Adrenal gland (tissue), 12 donors: ENCODE measurements around the gene CCDC146. TPM values are rescaled to one million over a fixed set of nuclear protein-coding genes. Genes with fewer than 3 reads are reported as not detected.

ENCODE experiments used
- DNase-seq, 7 donors: peaks; one replicate each; pipeline ENCODE4 v3.0.0-alpha.2; 2019 to 2020
- H3K27ac ChIP-seq, 5 donors: fragments of 200-600 bp; sonication (generic) in 4 of 5; 1 replicate in 3 of 5; 2 replicates in 2 of 5; pipeline versions ENCODE4 v1.5.1 to v1.8.0; 2016 to 2020; ENCODE audit warnings: mild to moderate bottlenecking in 1 of 5
- H3K27me3 ChIP-seq: fragments of 200-600 bp; 2 replicates; pipeline ENCODE4 v1.8.0; 2021
- H3K36me3 ChIP-seq, 2 donors: fragments of 200-600 bp; replicated peaks in 1 of 2; 1 replicate in 1 of 2; 2 replicates in 1 of 2; pipeline versions ENCODE4 v1.5.1 to v1.8.0; 2018 to 2022
- H3K4me1 ChIP-seq, 2 donors: fragments of 200-600 bp; replicated peaks in 1 of 2; 1 replicate in 1 of 2; 2 replicates in 1 of 2; pipeline versions ENCODE4 v1.5.1 to v1.8.0; 2018 to 2021
- H3K4me3 ChIP-seq, 4 donors: fragments of 200-600 bp; sonication (generic) in 3 of 4; one replicate each; pipeline ENCODE4 v1.5.1; 2016 to 2018
- H3K9me3 ChIP-seq, 3 donors: fragments of 200-600 bp; sonication (generic) in 1 of 3; replicated peaks in 1 of 3; 1 replicate in 2 of 3; 2 replicates in 1 of 3; pipeline versions ENCODE4 v1.5.1 to v1.8.0; 2016 to 2021
- POLR2A ChIP-seq, 2 donors: fragments of 450-650 bp; IDR thresholded peaks; one replicate each; pipeline ENCODE4 v1.6.1; 2017; ENCODE audit warnings: antibody characterized with exemption in 2 of 2, mild to moderate bottlenecking in 2 of 2, moderate library complexity in 1 of 2
- WGBS, 4 donors: extraction: QIAGEN DNeasy Blood & Tissue Kit in 2 of 4; methylation state at CpG; one replicate each; pipeline versions ENCODE4 v1.1.5 to v1.1.7; 2013 to 2017; 5-methylcytosine and 5-hydroxymethylcytosine counted together
- intact Hi-C, 2 donors: fragments of 100-400 bp; cut with DNase I; formaldehyde crosslinking; loops; one replicate each; pipeline versions ENCODE4 v1.14.1 to v1.15.0; 2022 to 2023
- polyA plus RNA-seq, 3 donors: library from polyadenylated mRNA; stranded (reverse); fragments of 200-250 nt in 2 of 3; fragments of 350-450 nt in 1 of 3; fragmentation: Illumina TruSeq in 1 of 3; extraction: RNeasy Lipid Tissue Mini Kit (QIAGEN cat#74804) in 1 of 3; gene quantifications; one replicate each; pipeline ENCODE4 v1.2.3, GENCODE V29; 2013 to 2014
- total RNA-seq, 9 donors: library from RNA; depleted of rRNA in 4 of 9; stranded (reverse); fragments of >200 nt in 4 of 9; fragments of 120-200 nt in 1 of 9; fragmentation: NEBNext Ultra II Directional in 1 of 9; extraction: Animal tissue kit (Norgen Biotek cat#: 25700) in 1 of 9; gene quantifications; one replicate each; pipeline versions ENCODE4 v1.1.0 to v1.2.4, GENCODE V29; 2013 to 2023
- TF ChIP-seq, protein P1 (sequence below), 6 experiments: fragments of 450-650 bp in 4 of 6; fragments of 200-600 bp in 2 of 6; sonication (generic) in 1 of 6; IDR thresholded peaks; 1 replicate in 5 of 6; 2 replicates in 1 of 6; pipeline versions ENCODE4 v1.5.1 to v1.8.0; 2016 to 2021; ENCODE audit warnings: antibody characterized with exemption in 6 of 6, mild to moderate bottlenecking in 2 of 6, moderate library complexity in 1 of 6
- donor health status: healthy with polysubstance abuse.
- donor health status: Bipolar disorder and iron deficiency.
- donor health status: DM: yes; HTN: yes; CAD: no.
- donor health status: DM: no; HTN: no; CAD: no.
- donor health status: DM: no; HTN: no; CAD: no.
- donor health status: DM: yes; HTN: yes; CAD: no.

The CCDC146 gene
- total and polyA plus RNA-seq, 12 donors = 0.79 to 8.7 (median 5.1) TPM

DNA sequence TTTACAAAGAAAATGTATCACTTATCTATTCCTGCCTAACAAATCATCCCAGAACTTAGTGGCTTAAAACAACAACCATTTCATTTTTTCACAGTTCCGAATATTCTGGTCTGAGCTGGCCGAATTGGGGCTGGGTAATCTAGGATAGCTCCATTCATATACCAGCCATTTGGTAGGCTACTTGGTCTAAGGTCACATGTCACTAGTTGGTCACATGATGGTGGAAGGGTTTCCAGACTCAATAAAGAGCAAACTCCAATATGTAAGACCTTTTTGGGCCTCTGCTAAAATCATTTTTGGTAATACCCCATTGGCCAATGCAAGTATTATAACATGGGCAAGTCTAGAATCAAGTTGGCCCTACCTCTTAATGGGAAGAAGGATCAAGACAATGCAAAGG, 132.5 kb downstream of the CCDC146 start:
- Histone ChIP-seq H3K9me3 (no peaks in the 10 kb centered on the region), H3K36me3 (no peaks in the 10 kb centered on the region)

DNA sequence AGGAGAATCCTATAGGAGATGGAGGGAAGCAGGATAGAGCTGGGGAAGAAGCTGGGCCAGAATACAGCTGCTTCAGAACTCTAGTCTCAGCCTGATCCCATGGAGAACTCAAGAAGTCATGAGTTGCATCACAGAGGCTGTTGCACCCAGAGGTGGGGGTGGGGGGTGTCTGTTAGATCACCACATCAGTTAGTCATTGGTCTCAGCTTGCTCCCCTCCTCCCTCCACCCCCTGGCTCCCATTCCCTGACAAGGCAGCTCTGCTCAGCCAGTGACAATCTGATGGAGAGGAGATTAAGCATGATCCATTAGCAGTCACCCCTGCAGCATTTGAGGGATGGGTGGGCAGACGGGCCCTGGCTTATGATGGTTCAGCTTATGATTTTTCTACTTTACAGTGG, 135.6 kb downstream of the CCDC146 start:
- Histone ChIP-seq H3K27me3 (no peaks in the 10 kb centered on the region), H3K36me3 (no peaks in the 10 kb centered on the region), H3K4me3 (no peak overlapping the region), H3K4me1 (no peaks in the 10 kb centered on the region), H3K27ac (no peak overlapping the region), H3K9me3 (no peaks in the 10 kb centered on the region)
- 67 to 91% (median 82%) methylated on average over 1 of the region's 1 CpG for WGBS, 4 donors
- intact Hi-C loops = no loop called here
- TF ChIP-seq POLR2A (IDR thresholded peaks at IDR 0.05) = no peak
- TF ChIP-seq, protein P1, sequence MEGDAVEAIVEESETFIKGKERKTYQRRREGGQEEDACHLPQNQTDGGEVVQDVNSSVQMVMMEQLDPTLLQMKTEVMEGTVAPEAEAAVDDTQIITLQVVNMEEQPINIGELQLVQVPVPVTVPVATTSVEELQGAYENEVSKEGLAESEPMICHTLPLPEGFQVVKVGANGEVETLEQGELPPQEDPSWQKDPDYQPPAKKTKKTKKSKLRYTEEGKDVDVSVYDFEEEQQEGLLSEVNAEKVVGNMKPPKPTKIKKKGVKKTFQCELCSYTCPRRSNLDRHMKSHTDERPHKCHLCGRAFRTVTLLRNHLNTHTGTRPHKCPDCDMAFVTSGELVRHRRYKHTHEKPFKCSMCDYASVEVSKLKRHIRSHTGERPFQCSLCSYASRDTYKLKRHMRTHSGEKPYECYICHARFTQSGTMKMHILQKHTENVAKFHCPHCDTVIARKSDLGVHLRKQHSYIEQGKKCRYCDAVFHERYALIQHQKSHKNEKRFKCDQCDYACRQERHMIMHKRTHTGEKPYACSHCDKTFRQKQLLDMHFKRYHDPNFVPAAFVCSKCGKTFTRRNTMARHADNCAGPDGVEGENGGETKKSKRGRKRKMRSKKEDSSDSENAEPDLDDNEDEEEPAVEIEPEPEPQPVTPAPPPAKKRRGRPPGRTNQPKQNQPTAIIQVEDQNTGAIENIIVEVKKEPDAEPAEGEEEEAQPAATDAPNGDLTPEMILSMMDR (IDR thresholded peaks at IDR 0.05) = no peak
- DNase-seq = no peak

More for the DNA sequence above, 132.5 kb downstream of the CCDC146 start:
- DNase-seq = no peak
- 78 to 87% (median 81%) methylated on average over 2 of the region's 2 CpGs for WGBS, 4 donors
- Histone ChIP-seq H3K27me3 (no peaks in the 10 kb centered on the region), H3K4me3 (no peak overlapping the region), H3K27ac (no peak overlapping the region), H3K4me1 (no peaks in the 10 kb centered on the region)
- intact Hi-C loops = no loop called here
- TF ChIP-seq, protein P1 (IDR thresholded peaks at IDR 0.05) = no peak
- TF ChIP-seq POLR2A (IDR thresholded peaks at IDR 0.05) = no peak

DNA sequence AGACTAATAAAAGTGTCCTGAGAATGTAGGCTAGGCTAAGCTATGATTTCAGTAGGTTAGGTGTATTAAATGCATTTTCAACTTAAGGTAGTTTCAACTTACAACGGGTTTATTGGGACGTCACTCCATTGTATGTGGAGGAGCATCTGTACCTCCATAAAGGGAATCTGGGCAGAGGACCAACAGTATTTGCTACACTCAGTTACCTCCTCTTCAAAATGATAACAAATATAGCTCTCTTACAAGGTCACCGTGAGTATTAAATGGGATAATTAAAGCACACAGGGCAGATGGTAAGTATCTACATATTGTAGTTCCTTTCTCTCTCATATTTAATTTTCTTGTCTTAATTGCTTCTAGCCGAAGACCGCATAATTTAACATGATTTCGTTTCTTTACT, 136.2 kb downstream of the CCDC146 start:
- no peak for TF ChIP-seq POLR2A (IDR thresholded peaks at IDR 0.05)
- TF ChIP-seq, protein P1 (IDR thresholded peaks at IDR 0.05) = no peak

DNA sequence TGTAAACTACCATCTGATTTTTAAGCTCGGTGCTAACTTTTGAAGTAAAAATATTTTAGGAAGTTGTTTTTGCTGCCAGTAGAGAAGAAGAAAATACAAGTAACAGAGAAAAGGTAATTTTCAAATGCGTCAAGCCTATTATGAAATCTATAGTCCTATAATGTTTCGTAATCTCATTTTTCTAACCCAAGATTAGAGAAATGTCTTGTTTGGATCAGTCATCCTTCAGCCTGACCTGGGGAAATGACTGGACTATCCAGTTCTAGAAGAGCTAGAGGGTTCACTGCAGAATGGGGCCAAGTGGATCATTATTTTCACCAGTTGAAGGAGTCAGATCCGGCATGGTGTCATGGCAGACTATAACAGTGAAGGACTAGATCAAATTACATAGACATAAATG, 139.9 kb downstream of the CCDC146 start:
- no peaks in the 10 kb centered on the region for H3K27me3 ChIP-seq
- H3K4me3 ChIP-seq = no peak overlapping the region
- H3K27ac ChIP-seq = no peak overlapping the region
- 86 to 93% (median 91%) methylated on average over 4 of the region's 4 CpGs for WGBS, 4 donors
- no peaks in the 10 kb centered on the region for H3K4me1 ChIP-seq
- TF ChIP-seq, protein P1 (IDR thresholded peaks at IDR 0.05) = no peak
- no peak for TF ChIP-seq POLR2A (IDR thresholded peaks at IDR 0.05)
- intact Hi-C loops = no loop called here
- DNase-seq = no peak
- H3K36me3 ChIP-seq = no peaks in the 10 kb centered on the region
- H3K9me3 ChIP-seq = no peaks in the 10 kb centered on the region

More for the DNA sequence above, 136.2 kb downstream of the CCDC146 start:
- 87 to 93% (median 90%) methylated on average over 6 of the region's 6 CpGs for WGBS, 4 donors
- Histone ChIP-seq H3K27ac (no peak overlapping the region), H3K9me3 (no peaks in the 10 kb centered on the region), H3K4me3 (no peak overlapping the region), H3K36me3 (no peaks in the 10 kb centered on the region), H3K4me1 (no peaks in the 10 kb centered on the region), H3K27me3 (no peaks in the 10 kb centered on the region)
- DNase-seq = no peak
- intact Hi-C loops = no loop called here
